NCI-H1105 treated with DMSO at 0.1 percent for 48 hours (cell line): ENCODE results near the gene ENOSF1.

Source experiments
- DNase-seq: peaks from one replicate; lab custom pipeline; 2025; lab: John Stamatoyannopoulos, UW

ENOSF1 gene

GRCh38 chr18:634551-635045 lies 77.8 kb downstream of the ENOSF1 start:
- no peak for DNase-seq

GRCh38 chr18:631560-631959 lies 80.9 kb downstream of the ENOSF1 start:
- no peak for DNase-seq

- DNase-seq, result no peak
Measured at GRCh38 chr18:629269-630150, 82.9 kb downstream of the ENOSF1 start.

GRCh38 chr18:627231-627630 lies 85.2 kb downstream of the ENOSF1 start:
- no peak for DNase-seq

- peak; percentile 13 for DNase-seq
Measured at GRCh38 chr18:623761-624620, 88.4 kb downstream of the ENOSF1 start.

GRCh38 chr18:622289-622688 lies 90.1 kb downstream of the ENOSF1 start:
- no peak for DNase-seq

- DNase-seq, result no peak
Measured at GRCh38 chr18:621291-622043, 91.0 kb downstream of the ENOSF1 start.
